ENCODE results near the gene PLEKHG5. TPM values are rescaled to one million over a fixed set of nuclear protein-coding genes. Genes with fewer than 3 reads are reported as not detected.
A peak's percentile ranks its signal among the peaks of the same experiment; 100 is the strongest.
"Not testable (repeated sequence)": the region's sequence is repeated elsewhere in the genome, so short reads cannot be mapped to it uniquely, and the experiment has no call there.

Gene PLEKHG5
- total and polyA plus RNA-seq, 2 experiments from 2014 or later: 9.6 to 34.8 TPM

GRCh38 chr1:6495540-6496364, 4.3 kb upstream of the PLEKHG5 start:
- Histone ChIP-seq H3K36me3 (no peaks in the 10 kb centered on the region), H3K4me3 (peak overlapping the region; percentile 93), H3K9me3 (ENCODE audit: low read depth) (no peaks in the 10 kb centered on the region), H3K27ac (no peak overlapping the region), H3K4me1 (ENCODE audit: low read depth) (peaks cover 5% of the 10 kb centered on the region), H3K27me3 (no peaks in the 10 kb centered on the region)
- TF ChIP-seq CTCF (IDR thresholded peaks at IDR 0.05; ENCODE audit: low read depth, low read length): no peak
- no peak for DNase-seq (ENCODE audit: low read depth in 1 of 2, low spot score in 1 of 2)

GRCh38 chr1:6495041-6495441, 3.6 kb upstream of the PLEKHG5 start:
- TF ChIP-seq CTCF (IDR thresholded peaks at IDR 0.05; ENCODE audit: low read depth, low read length): no peak
- H3K36me3 ChIP-seq: no peaks in the 10 kb centered on the region
- H3K27me3 ChIP-seq: no peaks in the 10 kb centered on the region
- no peak overlapping the region for H3K4me3 ChIP-seq
- DNase-seq (ENCODE audit: low read depth in 1 of 2, low spot score in 1 of 2): no peak
- no peaks in the 10 kb centered on the region for H3K9me3 ChIP-seq (ENCODE audit: low read depth)
- H3K4me1 ChIP-seq (ENCODE audit: low read depth): peaks cover 5% of the 10 kb centered on the region
- H3K27ac ChIP-seq: no peak overlapping the region

- DNase-seq (ENCODE audit: low read depth in 1 of 2, low spot score in 1 of 2): no peak
- Histone ChIP-seq H3K27ac (no peak overlapping the region), H3K36me3 (no peaks in the 10 kb centered on the region), H3K4me1 (ENCODE audit: low read depth) (peaks cover 5% of the 10 kb centered on the region), H3K27me3 (no peaks in the 10 kb centered on the region), H3K9me3 (ENCODE audit: low read depth) (no peaks in the 10 kb centered on the region), H3K4me3 (no peak overlapping the region)
- no peak for TF ChIP-seq CTCF (IDR thresholded peaks at IDR 0.05; ENCODE audit: low read depth, low read length)
Observed at GRCh38 chr1:6494627-6495026, 3.2 kb upstream of the PLEKHG5 start.

- H3K27ac ChIP-seq; H3K4me1 ChIP-seq (ENCODE audit: low read depth); H3K9me3 ChIP-seq (ENCODE audit: low read depth); H3K27me3 ChIP-seq; H3K36me3 ChIP-seq; DNase-seq (ENCODE audit: low read depth in 1 of 2, low spot score in 1 of 2); H3K4me3 ChIP-seq: not testable (repeated sequence)
Observed at GRCh38 chr1:6493834-6494223, 2.4 kb upstream of the PLEKHG5 start.

- TF ChIP-seq CTCF (IDR thresholded peaks at IDR 0.05; ENCODE audit: low read depth, low read length): no peak
- no peak for DNase-seq (ENCODE audit: low read depth in 1 of 2, low spot score in 1 of 2)
- no peak overlapping the region for H3K27ac ChIP-seq
- H3K36me3 ChIP-seq: no peaks in the 10 kb centered on the region
- no peaks in the 10 kb centered on the region for H3K27me3 ChIP-seq
- no peaks in the 10 kb centered on the region for H3K9me3 ChIP-seq (ENCODE audit: low read depth)
- peaks cover 5% of the 10 kb centered on the region for H3K4me1 ChIP-seq (ENCODE audit: low read depth)
- H3K4me3 ChIP-seq: no peak overlapping the region
Observed at GRCh38 chr1:6491966-6492365, 499 bp upstream of the PLEKHG5 start.

- no peak for DNase-seq (ENCODE audit: low read depth in 1 of 2, low spot score in 1 of 2)
- Histone ChIP-seq H3K9me3 (ENCODE audit: low read depth) (no peaks in the 10 kb centered on the region), H3K4me1 (ENCODE audit: low read depth) (no peaks in the 10 kb centered on the region), H3K27ac (no peak overlapping the region), H3K27me3 (peaks cover 3% of the 10 kb centered on the region), H3K4me3 (peak overlapping the region; percentile 56), H3K36me3 (no peaks in the 10 kb centered on the region)
- TF ChIP-seq CTCF (IDR thresholded peaks at IDR 0.05; ENCODE audit: low read depth, low read length): no peak
Observed at GRCh38 chr1:6491081-6491449, 402 bp downstream of the PLEKHG5 start.

Data from cardiac muscle cell (in vitro differentiated cells and primary cell).